22Rv1 (cell line): Measurements from ENCODE around the gene RAN.

Experiments used
- CTCF ChIP-seq: fragments of 450-650 bp; IDR thresholded peaks from 2 replicates; pipeline ENCODE4 v1.5.1; 2017; ENCODE audit warnings: mild to moderate bottlenecking
- ZFX ChIP-seq: fragments of 450-650 bp; IDR thresholded peaks from 2 replicates; pipeline ENCODE4 v1.6.1; 2017; ENCODE audit warnings: antibody characterized with exemption, borderline replicate concordance

DNA sequence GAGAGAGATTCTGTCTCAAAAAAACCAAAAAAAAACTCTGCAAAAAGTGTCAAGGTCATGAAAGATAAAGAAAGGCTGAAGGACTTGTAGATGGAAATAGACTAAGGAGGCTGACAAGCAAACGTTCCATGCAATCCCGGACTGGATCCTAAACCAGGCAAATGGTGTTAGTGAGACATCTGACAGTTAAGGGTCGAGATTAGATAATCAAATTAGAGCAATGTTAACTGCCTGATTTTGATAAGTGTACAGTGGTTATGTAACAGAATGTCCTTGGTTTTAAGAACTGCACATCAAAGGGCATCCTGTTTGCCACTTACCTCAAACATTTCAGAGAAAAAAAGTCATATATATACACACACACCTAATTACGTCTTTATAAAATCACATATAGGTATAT is 3.5 kb upstream of the RAN start:
- TF ChIP-seq CTCF (no peak), ZFX (no peak)
